Effector memory CD8-positive, alpha-beta T cell (primary cell): Measurements from ENCODE around the gene EYA2.

ENCODE experiments used
- ATAC-seq: fragments of 150-1000 bp; cut with Tn5 transposase; replicated peaks from 2 replicates; pipeline ENCODE4 v1.10.0; 2021; ENCODE audit warnings: mild to moderate bottlenecking, moderate library complexity
- DNase-seq, 3 experiments: peaks; one replicate each; pipeline ENCODE4 v3.0.0; 2021
- H3K27ac Mint-ChIP-seq, 2 donors: one replicate each; pipeline ENCODE4 v1.8.0; 2022; ENCODE audit warnings: mild to moderate bottlenecking in 2 of 2, mixed read lengths in 2 of 2, moderate library complexity in 2 of 2
- H3K27me3 Mint-ChIP-seq, 2 donors: one replicate each; pipeline ENCODE4 v1.8.0; 2022; ENCODE audit warnings: mixed read lengths in 2 of 2
- H3K36me3 Mint-ChIP-seq: one replicate; pipeline ENCODE4 v1.8.0; 2022; ENCODE audit warnings: mild to moderate bottlenecking, moderate library complexity, mixed read lengths; ENCODE audit not compliant: insufficient read depth
- H3K4me1 Mint-ChIP-seq, 2 donors: one replicate each; pipeline ENCODE4 v1.8.0; 2022; ENCODE audit warnings: low read depth in 2 of 2, mixed read lengths in 2 of 2
- H3K4me3 Mint-ChIP-seq, 2 donors: one replicate each; pipeline ENCODE4 v1.8.0; 2022; ENCODE audit warnings: mild to moderate bottlenecking in 2 of 2, mixed read lengths in 2 of 2, moderate library complexity in 2 of 2
- H3K9me3 Mint-ChIP-seq, 2 donors: one replicate each; pipeline ENCODE4 v1.8.0; 2022; ENCODE audit warnings: mixed read lengths in 2 of 2

EYA2 gene

DNA sequence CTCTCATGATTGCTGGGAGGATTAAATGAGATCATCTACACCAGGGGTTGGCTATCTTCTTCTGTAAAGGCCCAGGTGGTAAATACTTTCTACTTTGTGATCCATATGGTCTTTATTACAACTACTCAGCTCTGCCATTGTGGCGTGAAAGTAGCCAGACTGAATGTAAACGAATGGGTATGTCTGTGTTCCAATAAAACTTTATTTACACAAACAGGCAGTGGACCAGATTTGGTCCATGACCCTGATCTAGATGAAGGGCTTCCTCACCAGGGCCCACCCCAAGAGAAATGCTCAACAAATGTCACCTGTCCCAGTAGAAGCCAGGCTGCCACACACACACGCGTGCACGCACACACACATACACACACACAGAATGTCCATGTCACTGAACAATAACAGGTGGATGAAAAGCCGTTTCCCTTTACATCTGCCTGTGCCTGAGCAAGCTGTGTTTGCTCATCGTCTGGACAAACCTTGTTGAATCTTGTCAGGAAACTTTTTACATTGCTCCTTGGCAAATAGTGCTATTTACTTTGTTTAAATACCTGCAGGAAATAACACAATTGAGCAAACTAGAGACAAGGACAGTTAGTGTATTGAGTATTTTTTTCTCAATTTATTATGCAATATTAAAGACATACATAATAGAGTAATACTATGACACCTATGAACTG, 114.3 kb downstream of the EYA2 start:
- H3K4me1 Mint-ChIP-seq, result peaks cover 0 to 3% of the 10 kb centered on the region in 2 donors
- H3K27ac Mint-ChIP-seq, result no peak overlapping the region
- ATAC-seq, result no peak
- no peak overlapping the region for H3K4me3 Mint-ChIP-seq
- peaks cover 0 to 12% of the 10 kb centered on the region in 2 donors for H3K9me3 Mint-ChIP-seq
- no peaks in the 10 kb centered on the region for H3K36me3 Mint-ChIP-seq
- peaks cover 29 to 55% of the 10 kb centered on the region in 2 donors for H3K27me3 Mint-ChIP-seq
- DNase-seq, result no peak

DNA sequence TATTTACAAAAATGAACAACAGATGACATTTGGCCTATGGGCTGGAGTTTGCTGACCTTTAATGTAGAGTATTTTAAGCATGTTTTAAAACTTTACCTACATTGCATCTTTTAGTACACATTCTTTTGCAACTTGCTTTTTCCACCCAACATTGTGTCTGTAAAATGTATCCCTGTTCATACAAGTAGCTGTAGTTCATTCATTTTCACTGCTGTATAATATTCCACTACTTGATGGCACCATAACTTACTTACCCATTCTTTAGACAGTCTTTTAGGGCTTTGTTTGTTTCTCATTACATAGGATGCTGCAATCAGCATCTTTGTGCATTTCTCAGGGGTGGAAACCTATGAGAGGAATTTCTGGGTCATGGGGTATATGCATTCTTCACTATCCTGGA, 115.1 kb downstream of the EYA2 start:
- Mint-ChIP-seq H3K4me1 (peaks cover 0 to 3% of the 10 kb centered on the region in 2 donors), H3K27me3 (peaks cover 23 to 52% of the 10 kb centered on the region in 2 donors), H3K27ac (no peak overlapping the region), H3K4me3 (no peak overlapping the region), H3K9me3 (peaks cover 0 to 4% of the 10 kb centered on the region in 2 donors), H3K36me3 (no peaks in the 10 kb centered on the region)
- no peak for ATAC-seq
- DNase-seq, result no peak

DNA sequence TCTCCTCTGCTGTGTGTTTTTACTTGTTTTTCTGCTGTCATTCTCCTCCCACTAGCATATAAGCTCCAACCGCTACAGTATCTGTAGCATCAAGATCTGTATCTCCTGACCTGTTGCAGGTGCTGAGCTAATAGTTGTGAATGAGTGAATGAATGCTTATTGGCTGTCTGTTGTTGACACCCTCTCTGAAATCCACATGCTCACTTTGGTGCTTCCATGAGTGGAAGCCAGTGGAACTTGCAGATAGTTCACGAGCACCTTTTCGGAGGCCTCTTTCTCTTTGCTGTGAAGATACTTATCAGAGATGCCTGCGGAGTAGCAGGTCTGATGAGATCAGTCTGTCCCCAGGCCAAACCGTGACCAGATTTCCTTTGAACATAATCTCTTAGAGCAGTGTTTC, 117.3 kb downstream of the EYA2 start:
- no peak for DNase-seq
- H3K36me3 Mint-ChIP-seq, result no peaks in the 10 kb centered on the region
- no peak for ATAC-seq
- no peak overlapping the region for H3K4me3 Mint-ChIP-seq
- H3K9me3 Mint-ChIP-seq, result no peaks in the 10 kb centered on the region
- H3K4me1 Mint-ChIP-seq, result peaks cover 0 to 3% of the 10 kb centered on the region in 2 donors
- H3K27ac Mint-ChIP-seq, result no peak overlapping the region
- H3K27me3 Mint-ChIP-seq, result peaks cover 32 to 48% of the 10 kb centered on the region in 2 donors

DNA sequence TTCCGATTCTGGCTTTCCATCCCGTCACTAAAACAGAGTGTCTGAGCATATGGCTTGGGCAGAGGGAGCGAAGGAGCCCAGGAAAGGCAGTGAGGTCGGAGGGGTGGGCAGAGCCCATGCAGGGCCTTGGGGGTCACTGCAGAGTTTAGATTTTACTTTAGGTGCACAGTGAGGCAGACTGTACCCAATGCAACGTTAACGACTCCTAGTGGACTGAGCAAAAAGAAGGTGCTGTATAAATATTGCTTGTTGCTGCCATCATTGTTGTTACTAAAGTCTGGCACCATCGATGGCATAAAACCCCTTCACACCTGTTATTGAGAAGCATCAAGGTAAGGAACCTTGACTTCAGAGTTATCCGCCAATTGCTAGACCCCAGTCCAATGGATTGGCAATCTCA, 119.0 kb downstream of the EYA2 start:
- Mint-ChIP-seq H3K9me3 (no peaks in the 10 kb centered on the region), H3K4me1 (no peaks in the 10 kb centered on the region), H3K27me3 (peaks cover 24 to 51% of the 10 kb centered on the region in 2 donors), H3K27ac (no peak overlapping the region), H3K36me3 (no peaks in the 10 kb centered on the region), H3K4me3 (no peak overlapping the region)
- DNase-seq, result no peak
- no peak for ATAC-seq

DNA sequence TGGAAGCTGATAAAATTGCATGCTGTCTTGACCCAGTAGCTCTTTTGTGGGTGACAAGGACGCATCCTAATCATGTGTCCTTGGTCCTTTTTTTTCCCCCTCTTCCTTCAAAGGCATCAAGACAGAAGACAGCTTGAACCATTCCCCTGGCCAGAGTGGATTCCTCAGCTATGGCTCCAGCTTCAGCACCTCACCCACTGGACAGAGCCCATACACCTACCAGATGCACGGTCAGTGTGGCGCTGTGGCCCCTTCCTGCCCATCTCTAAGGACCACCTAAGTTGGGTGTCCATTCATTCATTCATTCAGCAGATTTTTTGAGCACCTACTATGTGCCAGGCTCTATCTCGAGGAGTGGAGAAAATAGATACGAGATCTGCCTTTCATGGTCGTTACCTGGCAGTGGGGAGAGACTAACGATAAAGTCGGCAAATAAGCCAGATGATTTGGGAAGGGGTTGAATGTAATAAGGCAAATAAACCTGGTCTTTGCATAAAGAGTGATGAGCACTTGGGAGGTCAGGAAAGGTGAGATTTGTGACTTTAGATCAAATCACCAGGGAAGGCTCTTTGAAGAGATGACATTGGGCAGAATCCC, 121.5 kb downstream of the EYA2 start:
- Mint-ChIP-seq H3K4me1 (no peaks in the 10 kb centered on the region), H3K4me3 (no peak overlapping the region), H3K36me3 (peaks cover 3% of the 10 kb centered on the region), H3K27ac (no peak overlapping the region), H3K9me3 (no peaks in the 10 kb centered on the region), H3K27me3 (peaks cover 29 to 58% of the 10 kb centered on the region in 2 donors)
- DNase-seq, result no peak
- no peak for ATAC-seq

DNA sequence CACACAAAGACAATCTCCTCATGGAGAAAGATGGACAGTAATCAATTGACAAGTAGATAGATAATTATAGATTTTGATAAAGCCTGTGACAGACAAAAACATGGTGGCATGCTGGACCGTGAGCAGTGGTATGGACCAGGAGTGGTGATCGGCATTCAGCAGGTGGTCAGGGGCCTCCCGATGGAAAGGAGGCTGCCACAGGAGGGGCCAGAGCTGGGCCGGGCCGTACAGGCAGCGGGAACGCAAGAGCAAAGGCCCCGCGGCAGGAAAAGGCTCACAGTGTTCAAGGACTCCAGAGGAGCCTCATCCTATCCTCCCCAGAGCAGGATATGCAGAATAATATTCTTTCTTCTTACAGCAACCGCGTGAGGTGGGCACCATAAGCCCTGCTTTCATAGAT, 123.7 kb downstream of the EYA2 start:
- H3K27me3 Mint-ChIP-seq, result peaks cover 15 to 42% of the 10 kb centered on the region in 2 donors
- no peak for DNase-seq
- H3K36me3 Mint-ChIP-seq, result peaks cover 3% of the 10 kb centered on the region
- no peak overlapping the region for H3K4me3 Mint-ChIP-seq
- no peaks in the 10 kb centered on the region for H3K4me1 Mint-ChIP-seq
- ATAC-seq, result no peak
- no peak overlapping the region for H3K27ac Mint-ChIP-seq
- no peaks in the 10 kb centered on the region for H3K9me3 Mint-ChIP-seq

DNA sequence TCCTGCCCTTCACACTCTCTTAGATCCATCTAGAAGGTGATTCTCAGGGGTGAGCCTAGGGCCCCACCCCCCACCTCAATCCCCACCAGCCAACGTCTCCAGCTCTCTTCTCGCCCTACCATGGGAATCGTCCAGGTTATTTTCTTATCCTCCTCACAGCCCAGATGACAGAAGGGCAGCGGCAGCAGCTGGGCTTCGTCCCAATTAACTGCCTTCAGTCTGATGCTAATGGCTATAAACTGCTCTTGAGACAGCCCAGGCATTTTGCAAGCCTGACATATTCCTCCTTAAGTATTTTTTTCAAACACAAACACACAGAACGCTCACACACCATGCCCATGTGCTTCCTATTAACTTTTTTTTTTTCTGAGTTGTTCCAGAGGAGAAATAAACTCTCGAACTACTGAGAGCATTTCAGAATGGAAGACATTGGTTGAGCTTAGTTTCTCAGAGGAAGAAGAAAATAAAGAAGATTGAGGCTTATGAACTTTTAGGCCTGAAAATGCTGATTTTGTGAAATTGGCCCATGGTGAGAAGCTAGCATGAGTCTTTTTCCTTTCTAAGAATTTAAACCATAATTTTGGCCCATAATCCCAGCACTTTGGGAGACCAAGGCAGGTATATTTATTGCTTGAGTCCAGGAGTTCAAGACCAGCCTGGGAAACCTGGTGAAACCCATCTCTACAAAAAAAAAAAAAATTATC, 124.6 kb downstream of the EYA2 start:
- H3K4me3 Mint-ChIP-seq, result no peak overlapping the region
- ATAC-seq (no peak), DNase-seq (no peak)
- H3K27ac Mint-ChIP-seq, result no peak overlapping the region
- peaks cover 3% of the 10 kb centered on the region for H3K36me3 Mint-ChIP-seq
- peaks cover 22 to 42% of the 10 kb centered on the region in 2 donors for H3K27me3 Mint-ChIP-seq
- H3K9me3 Mint-ChIP-seq, result no peaks in the 10 kb centered on the region
- no peaks in the 10 kb centered on the region for H3K4me1 Mint-ChIP-seq

DNA sequence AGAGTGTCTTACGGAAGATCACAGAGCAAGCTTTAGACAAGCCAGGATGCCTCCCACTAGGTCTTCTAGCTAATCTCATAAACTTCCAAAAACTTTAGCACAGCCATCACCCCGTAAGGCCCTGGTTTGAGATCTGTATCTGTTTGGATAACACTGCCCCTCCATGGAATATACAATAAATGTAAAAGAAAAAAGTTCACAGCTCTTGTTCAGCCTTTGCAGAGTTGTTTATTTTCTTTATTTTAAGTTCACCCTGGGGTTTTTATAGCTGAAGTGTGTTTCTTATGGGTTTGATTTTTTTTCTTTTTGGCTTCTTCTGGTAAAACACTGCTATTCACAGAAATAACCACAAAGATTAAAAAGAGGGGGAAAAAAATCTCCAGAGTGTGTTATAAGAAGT, 125.6 kb downstream of the EYA2 start:
- no peak for ATAC-seq
- Mint-ChIP-seq H3K27ac (no peak overlapping the region), H3K27me3 (peaks cover 31 to 44% of the 10 kb centered on the region in 2 donors), H3K4me1 (no peaks in the 10 kb centered on the region), H3K4me3 (no peak overlapping the region), H3K36me3 (peaks cover 3% of the 10 kb centered on the region), H3K9me3 (no peaks in the 10 kb centered on the region)
- DNase-seq, result no peak

DNA sequence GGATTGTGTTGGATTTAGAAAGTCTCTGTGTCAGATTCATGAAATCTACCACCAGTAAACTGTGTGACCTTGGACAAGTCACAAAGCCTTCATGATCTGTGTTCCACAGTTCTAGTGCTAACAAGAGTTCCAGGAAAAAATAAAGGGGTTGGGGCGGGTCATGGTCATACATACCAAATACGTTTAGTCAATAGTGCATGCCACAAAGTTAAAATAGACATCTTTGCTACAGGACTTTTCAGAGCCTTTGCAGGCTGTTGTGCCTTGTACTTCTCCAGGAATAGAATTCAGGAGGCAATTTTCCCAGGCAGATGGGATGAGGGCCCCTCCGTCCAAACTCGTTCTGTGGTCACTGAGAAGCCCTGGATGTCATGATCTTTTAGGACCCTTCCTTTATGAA, 127.2 kb downstream of the EYA2 start:
- no peaks in the 10 kb centered on the region for H3K9me3 Mint-ChIP-seq
- H3K36me3 Mint-ChIP-seq, result peaks cover 3% of the 10 kb centered on the region
- no peaks in the 10 kb centered on the region for H3K4me1 Mint-ChIP-seq
- no peak for DNase-seq
- H3K4me3 Mint-ChIP-seq, result no peak overlapping the region
- peaks cover 27 to 34% of the 10 kb centered on the region in 2 donors for H3K27me3 Mint-ChIP-seq
- no peak overlapping the region for H3K27ac Mint-ChIP-seq
- ATAC-seq, result no peak

DNA sequence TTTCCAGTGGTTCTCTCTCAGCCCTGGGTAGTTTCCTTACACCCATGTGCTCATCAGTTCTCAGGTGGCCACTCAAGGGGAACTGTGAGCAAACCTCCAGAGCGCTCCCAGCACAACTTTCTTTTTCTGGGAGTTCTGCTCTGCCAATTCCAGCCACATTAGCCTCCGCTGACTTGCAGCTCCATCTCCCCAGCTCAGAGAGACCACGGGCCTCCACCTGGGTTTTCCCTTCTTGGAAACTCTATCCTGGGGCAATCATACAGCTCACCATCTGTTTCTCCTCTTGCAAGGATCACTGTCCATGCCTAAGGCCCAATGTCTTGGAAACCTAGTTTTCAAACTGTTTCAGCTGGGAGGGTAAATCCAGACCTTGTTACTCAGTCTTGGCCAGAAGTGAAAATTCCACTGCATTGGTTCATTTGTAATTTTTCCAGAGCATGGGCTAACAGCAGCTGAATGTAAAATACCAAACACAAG, 129.9 kb downstream of the EYA2 start:
- Mint-ChIP-seq H3K27me3 (peaks cover 24 to 30% of the 10 kb centered on the region in 2 donors), H3K4me1 (no peaks in the 10 kb centered on the region), H3K36me3 (no peaks in the 10 kb centered on the region), H3K9me3 (no peaks in the 10 kb centered on the region), H3K4me3 (no peak overlapping the region), H3K27ac (no peak overlapping the region)
- no peak for DNase-seq
- ATAC-seq, result no peak

DNA sequence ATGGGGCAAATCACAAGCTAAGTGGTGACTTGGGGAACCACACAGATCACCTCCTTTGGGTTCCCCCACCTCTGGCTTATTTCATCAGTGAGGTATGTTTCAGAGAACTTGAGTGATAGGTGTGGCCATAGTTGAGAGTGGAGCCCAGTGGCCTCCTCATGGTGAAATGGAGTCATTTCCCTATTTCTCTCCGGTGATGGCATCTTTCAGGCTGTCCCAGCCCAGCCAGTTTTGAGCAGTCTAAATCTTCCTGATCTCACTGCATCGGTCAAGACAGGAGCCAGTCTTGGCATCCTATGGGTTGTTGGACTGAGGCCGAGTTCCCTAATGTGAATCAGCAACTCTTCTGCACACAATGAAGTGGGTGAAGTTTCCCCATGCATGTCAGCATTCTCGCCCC, 132.4 kb downstream of the EYA2 start:
- no peaks in the 10 kb centered on the region for H3K4me1 Mint-ChIP-seq
- H3K36me3 Mint-ChIP-seq, result no peaks in the 10 kb centered on the region
- H3K4me3 Mint-ChIP-seq, result no peak overlapping the region
- DNase-seq (no peak), ATAC-seq (no peak)
- peaks cover 36 to 40% of the 10 kb centered on the region in 2 donors for H3K27me3 Mint-ChIP-seq
- no peak overlapping the region for H3K27ac Mint-ChIP-seq
- H3K9me3 Mint-ChIP-seq, result no peaks in the 10 kb centered on the region

DNA sequence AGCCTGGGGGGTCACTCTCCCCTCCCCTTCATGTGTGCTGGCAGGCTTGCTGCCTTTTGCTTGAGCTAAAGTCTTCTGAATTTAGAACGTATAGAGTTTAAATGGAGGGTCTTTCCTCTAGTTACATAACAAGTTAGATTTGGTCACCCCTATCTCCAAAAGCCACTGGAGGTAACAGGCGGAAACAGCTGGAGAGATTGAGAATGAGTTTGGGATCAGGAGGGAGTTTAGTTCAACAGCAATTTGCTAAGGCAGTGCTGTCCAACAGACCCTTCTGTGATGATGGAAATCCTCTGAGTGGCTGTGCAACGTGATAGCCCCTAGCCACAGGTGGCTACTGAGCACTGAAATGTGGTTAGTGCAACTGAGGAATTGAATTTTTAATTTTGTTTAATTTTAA, 132.8 kb downstream of the EYA2 start:
- no peaks in the 10 kb centered on the region for H3K36me3 Mint-ChIP-seq
- H3K4me1 Mint-ChIP-seq, result no peaks in the 10 kb centered on the region
- peaks cover 36 to 40% of the 10 kb centered on the region in 2 donors for H3K27me3 Mint-ChIP-seq
- no peak for DNase-seq
- H3K4me3 Mint-ChIP-seq, result no peak overlapping the region
- no peak overlapping the region for H3K27ac Mint-ChIP-seq
- no peak for ATAC-seq
- H3K9me3 Mint-ChIP-seq, result no peaks in the 10 kb centered on the region

DNA sequence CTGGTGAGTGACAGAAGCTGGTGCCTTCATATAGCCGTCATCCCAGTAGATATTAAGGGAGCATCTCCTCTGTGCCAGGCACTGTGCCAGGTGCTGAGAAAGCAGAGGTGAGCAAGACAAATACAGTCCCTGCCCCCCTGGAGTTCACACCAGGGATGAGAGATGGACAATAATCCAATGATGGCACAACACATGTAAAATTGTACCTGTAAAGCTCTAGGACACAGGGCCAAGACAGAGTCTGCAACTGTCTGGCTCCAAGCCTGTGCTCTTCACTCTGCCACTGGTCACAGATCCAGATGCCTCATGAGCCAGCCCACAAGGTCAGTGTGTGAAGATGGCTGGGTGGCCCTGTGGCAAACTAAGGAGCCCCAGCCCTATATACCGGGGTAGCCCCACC, 133.8 kb downstream of the EYA2 start:
- no peaks in the 10 kb centered on the region for H3K36me3 Mint-ChIP-seq
- ATAC-seq, result no peak
- H3K27ac Mint-ChIP-seq, result no peak overlapping the region
- no peak overlapping the region for H3K4me3 Mint-ChIP-seq
- no peaks in the 10 kb centered on the region for H3K4me1 Mint-ChIP-seq
- no peak for DNase-seq
- H3K9me3 Mint-ChIP-seq, result no peaks in the 10 kb centered on the region
- H3K27me3 Mint-ChIP-seq, result peaks cover 35 to 44% of the 10 kb centered on the region in 2 donors

DNA sequence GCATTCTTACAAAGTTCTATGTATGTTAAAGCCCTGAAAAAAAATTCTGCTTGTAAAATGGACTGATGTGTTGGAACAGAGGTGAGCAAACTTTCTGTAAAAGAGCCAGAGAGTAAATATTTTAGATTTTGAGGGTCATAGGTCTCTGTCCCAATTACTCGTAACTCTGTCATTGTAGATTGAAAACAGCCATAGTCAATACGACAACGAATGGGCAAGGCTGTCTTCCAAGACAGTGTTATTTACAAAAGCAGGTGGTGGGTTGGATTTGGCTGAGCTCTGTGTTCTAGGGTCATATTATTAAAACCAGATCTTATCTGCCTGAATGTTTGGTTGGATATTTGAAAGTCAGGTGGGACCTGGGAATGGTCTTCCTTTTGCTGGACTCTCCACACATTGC, 135.2 kb downstream of the EYA2 start:
- Mint-ChIP-seq H3K4me1 (no peaks in the 10 kb centered on the region), H3K4me3 (no peak overlapping the region), H3K36me3 (no peaks in the 10 kb centered on the region), H3K9me3 (no peaks in the 10 kb centered on the region), H3K27me3 (peaks cover 24 to 31% of the 10 kb centered on the region in 2 donors), H3K27ac (no peak overlapping the region)
- ATAC-seq, result no peak
- no peak for DNase-seq
